OCI-LY7 (cell line): ENCODE measurements around the gene BRIP1. TPM values are rescaled to one million over a fixed set of nuclear protein-coding genes. Genes with fewer than 3 reads are reported as not detected.

ENCODE experiments used
- BruUV-seq: library from RNA; stranded (reverse); fragments of 400-500 nt; replicated peaks from 2 replicates; lab custom pipeline; 2021; lab: Mats Ljungman, UMichigan
- CTCF ChIA-PET: fragments of 300-600 bp; sonication (Branson Sonifier 250); formaldehyde crosslinking; loops from one replicate; lab custom pipeline; 2022; ENCODE audit warnings: antibody characterized with exemption; ENCODE audit not compliant: unreplicated experiment; lab: Charles Lee
- POLR2A ChIA-PET: fragments of 300-600 bp; sonication (Branson Sonifier 250); formaldehyde crosslinking; loops from one replicate; lab custom pipeline; 2022; ENCODE audit warnings: antibody characterized with exemption; lab: Charles Lee
- DNase-seq: peaks from one replicate; pipeline ENCODE4 v3.0.0-alpha.2; 2015; ENCODE audit warnings: low spot score
- H2AFZ ChIP-seq: fragments of 200-600 bp; sonication (generic), shearing (Covaris generic); 2 replicates; pipeline ENCODE4 v1.6.1; 2014; ENCODE audit warnings: mild to moderate bottlenecking, antibody characterized with exemption, low read length, moderate library complexity
- H3K27ac ChIP-seq: fragments of 200-600 bp; sonication (generic); 2 replicates; pipeline ENCODE4 v1.5.1; 2014; ENCODE audit warnings: mixed run types, low read depth, mild to moderate bottlenecking, moderate library complexity, low read length, inconsistent platforms; ENCODE audit not compliant: poor library complexity, severe bottlenecking
- H3K36me3 ChIP-seq: fragments of 200-600 bp; sonication (generic); 2 replicates; pipeline ENCODE4 v1.6.1; 2014; ENCODE audit warnings: mild to moderate bottlenecking, antibody characterized with exemption, low read length, moderate library complexity, mixed read lengths; ENCODE audit not compliant: insufficient read depth
- H3K4me1 ChIP-seq: fragments of 200-600 bp; sonication (generic); 2 replicates; pipeline ENCODE4 v1.5.1; 2014; ENCODE audit warnings: mild to moderate bottlenecking, low read length; ENCODE audit not compliant: insufficient read depth, poor library complexity, severe bottlenecking
- H3K4me2 ChIP-seq: fragments of 200-600 bp; sonication (generic); 2 replicates; pipeline ENCODE4 v1.6.1; 2014; ENCODE audit warnings: mild to moderate bottlenecking, low read length
- H3K4me3 ChIP-seq: fragments of 200-600 bp; sonication (generic); 2 replicates; pipeline ENCODE4 v1.5.1; 2014; ENCODE audit warnings: mild to moderate bottlenecking, low read depth, low read length; ENCODE audit not compliant: poor library complexity, severe bottlenecking
- H3K79me2 ChIP-seq: fragments of 200-600 bp; sonication (generic); 2 replicates; pipeline ENCODE4 v1.6.1; 2016; ENCODE audit warnings: low read depth, mild to moderate bottlenecking, low read length, moderate library complexity, mixed read lengths; ENCODE audit not compliant: insufficient read depth
- H3K9me2 ChIP-seq: fragments of 200-600 bp; sonication (generic); 2 replicates; pipeline ENCODE4 v1.6.1; 2016; ENCODE audit warnings: mild to moderate bottlenecking, low read length, mixed read lengths; ENCODE audit not compliant: insufficient read depth
- H3K9me3 ChIP-seq: fragments of 200-600 bp; sonication (generic); 2 replicates; pipeline ENCODE4 v1.6.1; 2014; ENCODE audit warnings: mild to moderate bottlenecking, mixed run types, low read length, mixed read lengths
- H4K20me1 ChIP-seq: fragments of 200-600 bp; sonication (generic); 2 replicates; pipeline ENCODE4 v1.6.1; 2014; ENCODE audit warnings: mild to moderate bottlenecking, antibody characterized with exemption, low read length, moderate library complexity, mixed read lengths; ENCODE audit not compliant: insufficient read depth
- EZH2phosphoT487 ChIP-seq: fragments of 200-600 bp; sonication (generic); IDR thresholded peaks from 2 replicates; pipeline ENCODE4 v1.6.1; 2018; ENCODE audit warnings: low read depth, borderline replicate concordance, mild to moderate bottlenecking, mixed run types, antibody characterized with exemption, low read length, moderate library complexity, mixed read lengths
- intact Hi-C: fragments of 100-400 bp; cut with micrococcal nuclease; formaldehyde crosslinking; loops from one replicate; pipeline ENCODE4 v1.10.0; 2022; ENCODE audit not compliant: unreplicated experiment
- total RNA-seq, 2 experiments: library from RNA; depleted of rRNA in 1 of 2; stranded (reverse); fragments of >200 nt in 1 of 2; shearing (Covaris generic) in 1 of 2; gene quantifications; 2 replicates each; pipeline ENCODE4 v1.2.3, GENCODE V29; 2014 to 2022
- TF ChIP-seq, protein P1 (sequence below): fragments of 200-600 bp; sonication (generic); conservative IDR thresholded peaks from 2 replicates; pipeline ENCODE4 v1.5.1; 2014; ENCODE audit warnings: mild to moderate bottlenecking, antibody characterized with exemption, low read length, moderate library complexity, mixed read lengths

BRIP1 gene
- total RNA-seq, 2 experiments from 2014 or later, result 32.5 to 33.8 TPM

DNA sequence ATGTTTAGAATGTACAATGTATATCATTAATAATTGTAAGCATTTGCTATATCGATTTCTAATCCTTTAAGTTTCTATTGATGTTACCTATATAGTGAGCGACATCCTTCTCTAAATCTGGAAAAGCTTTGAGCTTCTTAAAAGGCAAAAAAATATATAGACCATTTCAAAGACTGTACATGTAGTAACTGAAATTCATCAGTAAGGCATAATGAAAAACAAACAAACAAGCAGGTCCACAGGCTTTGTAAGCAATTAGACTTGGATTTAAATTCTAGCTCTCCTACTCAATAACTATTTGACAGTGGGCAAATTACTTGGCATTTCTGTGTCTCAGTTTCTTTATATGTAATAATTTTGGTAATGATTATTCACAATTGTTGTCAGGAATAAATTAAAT lies 220.6 kb downstream of the BRIP1 start:
- CTCF ChIA-PET, result no interaction called here

DNA sequence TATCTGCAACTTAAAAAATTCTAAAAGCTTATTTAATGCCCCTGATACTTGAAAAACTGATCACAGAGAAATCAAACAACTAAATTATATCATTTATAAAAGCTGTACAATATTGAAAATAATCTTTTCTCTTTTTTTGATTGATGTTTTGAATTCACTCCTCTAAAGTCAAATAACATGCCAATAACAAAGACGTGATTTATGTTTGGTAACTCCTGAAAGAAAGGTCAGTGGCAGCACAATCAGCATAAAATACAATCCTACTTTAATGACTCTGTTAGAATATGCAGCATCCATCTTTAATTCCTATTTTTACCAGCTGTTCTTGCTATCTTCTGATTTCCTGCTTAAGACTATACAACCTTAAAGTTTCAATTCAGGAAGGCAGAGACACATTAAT lies 221.6 kb downstream of the BRIP1 start:
- no peak for DNase-seq
- intact Hi-C loops, result no loop called here
- no peaks in the 10 kb centered on the region for H3K9me3 ChIP-seq
- H3K9me2 ChIP-seq, result no peaks in the 10 kb centered on the region
- H3K27ac ChIP-seq, result no peak overlapping the region
- BruUV-seq, result no TSS peak
- TF ChIP-seq, protein P1, sequence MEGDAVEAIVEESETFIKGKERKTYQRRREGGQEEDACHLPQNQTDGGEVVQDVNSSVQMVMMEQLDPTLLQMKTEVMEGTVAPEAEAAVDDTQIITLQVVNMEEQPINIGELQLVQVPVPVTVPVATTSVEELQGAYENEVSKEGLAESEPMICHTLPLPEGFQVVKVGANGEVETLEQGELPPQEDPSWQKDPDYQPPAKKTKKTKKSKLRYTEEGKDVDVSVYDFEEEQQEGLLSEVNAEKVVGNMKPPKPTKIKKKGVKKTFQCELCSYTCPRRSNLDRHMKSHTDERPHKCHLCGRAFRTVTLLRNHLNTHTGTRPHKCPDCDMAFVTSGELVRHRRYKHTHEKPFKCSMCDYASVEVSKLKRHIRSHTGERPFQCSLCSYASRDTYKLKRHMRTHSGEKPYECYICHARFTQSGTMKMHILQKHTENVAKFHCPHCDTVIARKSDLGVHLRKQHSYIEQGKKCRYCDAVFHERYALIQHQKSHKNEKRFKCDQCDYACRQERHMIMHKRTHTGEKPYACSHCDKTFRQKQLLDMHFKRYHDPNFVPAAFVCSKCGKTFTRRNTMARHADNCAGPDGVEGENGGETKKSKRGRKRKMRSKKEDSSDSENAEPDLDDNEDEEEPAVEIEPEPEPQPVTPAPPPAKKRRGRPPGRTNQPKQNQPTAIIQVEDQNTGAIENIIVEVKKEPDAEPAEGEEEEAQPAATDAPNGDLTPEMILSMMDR, result no peak
- H3K79me2 ChIP-seq, result no peaks in the 10 kb centered on the region
- CTCF ChIA-PET, result no interaction called here
- POLR2A ChIA-PET, result interaction anchor here (0.7 kb wide), 1 partner anchor 191 kb away, joined by 3 read pairs; no protein-coding TSS in a partner anchor
- H4K20me1 ChIP-seq, result no peaks in the 10 kb centered on the region
- H3K4me2 ChIP-seq, result no peak overlapping the region
- no peak overlapping the region for H3K4me3 ChIP-seq
- no peak overlapping the region for H2AFZ ChIP-seq
- no peaks in the 10 kb centered on the region for H3K36me3 ChIP-seq
- no peaks in the 10 kb centered on the region for H3K4me1 ChIP-seq

More for the DNA sequence above, 220.6 kb downstream of the BRIP1 start:
- Histone ChIP-seq H3K79me2 (no peaks in the 10 kb centered on the region), H3K4me3 (no peak overlapping the region), H2AFZ (no peak overlapping the region), H3K4me1 (no peaks in the 10 kb centered on the region), H3K27ac (no peak overlapping the region), H3K9me2 (no peaks in the 10 kb centered on the region), H3K9me3 (no peaks in the 10 kb centered on the region), H4K20me1 (no peaks in the 10 kb centered on the region), H3K4me2 (no peak overlapping the region), H3K36me3 (no peaks in the 10 kb centered on the region)
- no TSS peak for BruUV-seq
- intact Hi-C loops, result no loop called here
- TF ChIP-seq EZH2phosphoT487, result no peak
- TF ChIP-seq, protein P1, result no peak
- POLR2A ChIA-PET, result interaction anchor here (0.6 kb wide), 2 partner anchors 9 to 348 kb away, joined by 3 read pairs; no protein-coding TSS in a partner anchor
- DNase-seq, result no peak

DNA sequence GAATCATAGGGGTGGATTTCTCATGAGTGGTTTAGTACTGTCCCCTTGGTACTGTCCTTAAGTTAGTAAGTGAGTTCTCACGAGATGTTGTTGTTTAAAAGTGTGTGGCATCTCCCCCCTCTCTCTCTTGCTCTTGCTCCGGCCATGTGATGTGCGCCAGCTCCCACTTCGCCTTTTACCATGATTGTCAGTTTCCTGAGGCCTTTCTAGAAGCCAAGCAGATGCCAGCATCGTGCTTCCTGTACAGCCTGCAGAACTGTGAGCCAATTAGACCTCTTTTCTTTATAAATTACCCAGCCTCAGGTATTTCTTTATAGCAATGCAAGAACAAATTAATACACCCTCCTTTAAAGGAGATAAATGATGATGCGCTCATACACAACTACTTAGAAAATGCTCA lies 222.2 kb downstream of the BRIP1 start:
- Histone ChIP-seq H3K9me3 (no peaks in the 10 kb centered on the region), H3K9me2 (no peaks in the 10 kb centered on the region), H3K4me3 (no peak overlapping the region), H3K4me1 (no peaks in the 10 kb centered on the region), H3K79me2 (no peaks in the 10 kb centered on the region), H4K20me1 (no peaks in the 10 kb centered on the region), H3K36me3 (no peaks in the 10 kb centered on the region), H2AFZ (no peak overlapping the region), H3K27ac (no peak overlapping the region), H3K4me2 (no peak overlapping the region)
- TF ChIP-seq, protein P1, result no peak
- TF ChIP-seq EZH2phosphoT487, result no peak
- no TSS peak for BruUV-seq
- DNase-seq, result no peak
- ChIA-PET CTCF (no interaction called here), POLR2A (interaction anchor here (0.6 to 1.0 kb wide), 3 partner anchors 19 to 221 kb away, joined by 3 to 5 read pairs (median 3); no protein-coding TSS in a partner anchor)
- intact Hi-C loops, result no loop called here
